BLaER1 treated with 17β-estradiol and CSF1 and Interleukin-3, amounts not matched to agents 10 nM and 100 nM (cell line): ENCODE measurements around the gene RALGPS2.

Source experiments
- H3K27ac ChIP-seq, 11 experiments: shearing (Covaris generic); formaldehyde crosslinking; 2 replicates each; pipeline ENCODE4 v1.8.1; 2022
- H3K27me3 ChIP-seq, 11 experiments: shearing (Covaris generic); formaldehyde crosslinking; 2 replicates each; pipeline ENCODE4 v1.8.1; 2022
- H3K36me3 ChIP-seq, 11 experiments: shearing (Covaris generic); formaldehyde crosslinking; 2 replicates each; pipeline ENCODE4 v1.8.1; 2022
- H3K4me1 ChIP-seq, 10 experiments: shearing (Covaris generic); formaldehyde crosslinking; 2 replicates each; pipeline ENCODE4 v1.8.1; 2022
- H3K4me2 ChIP-seq, 11 experiments: shearing (Covaris generic); formaldehyde crosslinking; 2 replicates each; pipeline ENCODE4 v1.8.1; 2022
- H3K4me3 ChIP-seq, 10 experiments: shearing (Covaris generic); formaldehyde crosslinking; 2 replicates each; pipeline ENCODE4 v1.8.1; 2022
- H3K9ac ChIP-seq, 11 experiments: shearing (Covaris generic); formaldehyde crosslinking; 2 replicates each; pipeline ENCODE4 v1.8.1; 2022
- H3K9me3 ChIP-seq, 11 experiments: shearing (Covaris generic); formaldehyde crosslinking; replicated peaks in 1 of 11; 2 replicates each; pipeline ENCODE4 v1.8.1; 2022
- H4K20me1 ChIP-seq, 11 experiments: shearing (Covaris generic); formaldehyde crosslinking; 2 replicates each; pipeline ENCODE4 v1.8.1; 2022
- Cebpa-rat ChIP-seq, 11 experiments: shearing (Covaris generic); IDR thresholded peaks; 2 replicates each; pipeline ENCODE4 v1.8.1; 2022

RALGPS2 gene, protein sequence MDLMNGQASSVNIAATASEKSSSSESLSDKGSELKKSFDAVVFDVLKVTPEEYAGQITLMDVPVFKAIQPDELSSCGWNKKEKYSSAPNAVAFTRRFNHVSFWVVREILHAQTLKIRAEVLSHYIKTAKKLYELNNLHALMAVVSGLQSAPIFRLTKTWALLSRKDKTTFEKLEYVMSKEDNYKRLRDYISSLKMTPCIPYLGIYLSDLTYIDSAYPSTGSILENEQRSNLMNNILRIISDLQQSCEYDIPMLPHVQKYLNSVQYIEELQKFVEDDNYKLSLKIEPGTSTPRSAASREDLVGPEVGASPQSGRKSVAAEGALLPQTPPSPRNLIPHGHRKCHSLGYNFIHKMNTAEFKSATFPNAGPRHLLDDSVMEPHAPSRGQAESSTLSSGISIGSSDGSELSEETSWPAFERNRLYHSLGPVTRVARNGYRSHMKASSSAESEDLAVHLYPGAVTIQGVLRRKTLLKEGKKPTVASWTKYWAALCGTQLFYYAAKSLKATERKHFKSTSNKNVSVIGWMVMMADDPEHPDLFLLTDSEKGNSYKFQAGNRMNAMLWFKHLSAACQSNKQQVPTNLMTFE

DNA sequence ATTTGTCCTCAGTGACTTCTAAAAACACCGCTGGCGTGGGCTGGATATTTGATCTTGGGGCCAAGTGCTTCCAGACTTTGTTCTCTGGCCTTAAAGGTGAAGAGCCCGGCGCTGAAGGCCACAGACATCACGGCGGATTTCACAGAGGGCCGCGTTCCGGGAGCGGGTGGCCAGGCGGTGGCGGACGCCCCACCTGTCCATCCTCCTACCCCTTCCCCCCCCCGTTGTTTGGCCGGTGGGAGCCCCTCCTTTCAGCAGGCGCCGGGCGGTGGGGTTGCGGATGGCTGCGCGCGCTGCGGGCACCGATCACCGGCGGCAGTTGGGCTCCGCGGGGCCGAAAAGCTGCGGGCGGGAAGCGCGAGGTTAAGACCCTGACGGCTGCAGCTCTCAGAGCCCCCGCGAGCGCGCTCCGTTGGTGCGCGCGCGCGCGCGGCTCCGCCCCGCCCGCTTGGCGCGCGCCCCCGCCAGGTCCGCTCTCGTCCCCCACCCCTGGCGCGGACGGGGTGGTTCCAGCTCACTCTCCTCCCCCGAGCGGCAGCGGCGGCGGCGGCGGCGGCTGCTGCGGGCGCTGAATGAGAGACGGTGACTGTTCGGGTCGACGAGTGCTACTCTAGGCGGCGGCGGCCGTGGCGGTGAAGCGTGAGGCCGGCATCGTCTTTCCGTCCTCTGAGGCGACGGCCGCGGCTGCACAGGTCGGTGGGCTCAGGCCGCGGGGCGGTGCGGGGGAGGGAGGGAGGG lies at the start of gene RALGPS2:
Gene RALGPS2 (plus strand): TSS at position 517 of the 738 bp plus-strand sequence. CDS start 51,521 bp downstream, outside the sequence.
- no peaks in the 10 kb centered on the region for H3K9me3 ChIP-seq
- H3K4me1 ChIP-seq, result peaks cover 5 to 19% (median 13%) of the 10 kb centered on the region in 10 experiments; a peak in 19 of 20 replicates
- H3K4me3 ChIP-seq, result peak within 1 kb of the TSS; percentile 81 to 100 (median 98)
- TF ChIP-seq Cebpa-rat (IDR thresholded peaks at IDR 0.05), result no peak
- no peaks in the 10 kb centered on the region for H3K27me3 ChIP-seq
- H3K4me2 ChIP-seq, result peak within 1 kb of the TSS; percentile 78 to 93 (median 88)
- H4K20me1 ChIP-seq, result no peaks in the 10 kb centered on the region
- H3K36me3 ChIP-seq, result no peaks in the 10 kb centered on the region
- H3K9ac ChIP-seq, result peak within 1 kb of the TSS; percentile 81 to 93 (median 85)
- peak within 1 kb of the TSS; percentile 66 to 83 (median 79) for H3K27ac ChIP-seq

DNA sequence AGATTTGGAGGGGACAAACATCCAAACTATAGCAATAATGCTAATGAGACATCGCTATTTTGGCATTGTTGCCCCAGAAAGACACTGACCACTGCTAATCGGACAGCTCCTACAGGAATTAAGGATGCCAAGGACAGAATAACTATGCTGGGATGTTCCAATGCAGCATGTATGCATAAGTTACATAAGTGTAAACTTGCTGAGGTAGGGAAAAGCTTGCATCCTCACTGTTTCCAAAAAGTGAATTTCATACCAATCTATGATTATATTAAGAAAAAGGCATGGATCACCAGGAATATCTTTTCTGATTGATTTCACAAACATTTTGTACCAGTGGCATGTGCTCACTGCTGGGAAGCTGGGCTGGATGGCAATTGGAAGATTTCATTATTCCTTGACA lies 45.8 kb upstream of the RALGPS2 start:
- TF ChIP-seq Cebpa-rat (IDR thresholded peaks at IDR 0.05), result no peak

DNA sequence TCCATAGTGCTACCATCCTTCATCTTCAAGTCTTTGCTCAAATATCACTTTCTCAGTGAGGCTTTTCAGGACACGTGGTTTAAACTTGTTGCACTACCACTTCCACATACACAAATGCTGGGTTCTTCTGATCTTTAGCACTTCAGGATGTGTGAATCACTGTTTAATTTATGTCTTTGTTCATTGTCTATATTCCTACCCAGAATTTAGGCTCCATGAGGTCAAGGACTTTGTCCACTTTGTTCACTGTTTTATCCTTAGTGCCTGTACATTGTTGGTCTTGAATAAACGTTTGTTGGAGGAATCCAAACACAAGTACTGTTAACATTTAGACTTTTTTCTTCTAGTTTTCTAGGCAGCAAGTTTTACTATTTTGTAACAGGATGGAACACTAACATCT lies 42.6 kb upstream of the RALGPS2 start:
- Histone ChIP-seq H4K20me1 (no peaks in the 10 kb centered on the region), H3K4me3 (no peak overlapping the region), H3K27ac (no peak overlapping the region), H3K4me1 (peaks cover 0 to 9% (median 2%) of the 10 kb centered on the region in 10 experiments; a peak in 4 of 20 replicates), H3K27me3 (no peaks in the 10 kb centered on the region), H3K4me2 (no peak overlapping the region), H3K9me3 (no peaks in the 10 kb centered on the region), H3K9ac (no peak overlapping the region), H3K36me3 (no peaks in the 10 kb centered on the region)
- TF ChIP-seq Cebpa-rat (IDR thresholded peaks at IDR 0.05), result no peak

More for the DNA sequence above, 45.8 kb upstream of the RALGPS2 start:
- H3K27me3 ChIP-seq, result no peaks in the 10 kb centered on the region
- 0 out of 22 replicates have a peak, but pooled peaks cover 0 to 6% (median 0%) of the 10 kb centered on the region in 11 experiments for H3K9me3 ChIP-seq
- H3K4me3 ChIP-seq, result no peak overlapping the region
- peaks cover 0 to 9% (median 2%) of the 10 kb centered on the region in 10 experiments; a peak in 4 of 20 replicates for H3K4me1 ChIP-seq
- H3K36me3 ChIP-seq, result no peaks in the 10 kb centered on the region
- H3K27ac ChIP-seq, result no peak overlapping the region
- no peak overlapping the region for H3K9ac ChIP-seq
- no peak overlapping the region for H3K4me2 ChIP-seq
- no peaks in the 10 kb centered on the region for H4K20me1 ChIP-seq

DNA sequence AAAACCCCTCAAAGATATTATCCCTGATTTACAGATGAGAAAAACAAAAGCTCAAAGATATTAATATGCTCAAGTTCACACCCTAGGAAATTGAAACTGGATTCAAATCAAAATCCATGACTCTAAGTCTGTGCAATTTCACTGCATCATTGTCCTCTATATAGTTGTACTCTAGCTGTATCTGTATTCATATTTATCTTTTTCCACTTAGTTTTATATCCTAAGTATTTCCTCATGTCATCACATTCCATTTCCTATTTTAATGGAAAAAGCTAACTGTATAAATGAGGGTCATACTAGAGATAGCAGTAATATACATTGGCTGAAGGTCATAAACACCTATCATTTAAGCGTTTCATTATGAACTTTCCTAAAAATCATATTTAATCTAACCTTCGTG lies 42.2 kb upstream of the RALGPS2 start:
- Histone ChIP-seq H3K27me3 (no peaks in the 10 kb centered on the region), H4K20me1 (no peaks in the 10 kb centered on the region), H3K36me3 (no peaks in the 10 kb centered on the region), H3K4me2 (no peak overlapping the region), H3K4me3 (no peak overlapping the region), H3K4me1 (peaks cover 0 to 9% (median 2%) of the 10 kb centered on the region in 10 experiments; a peak in 4 of 20 replicates), H3K9me3 (no peaks in the 10 kb centered on the region), H3K27ac (no peak overlapping the region), H3K9ac (no peak overlapping the region)
- no peak for TF ChIP-seq Cebpa-rat (IDR thresholded peaks at IDR 0.05)

DNA sequence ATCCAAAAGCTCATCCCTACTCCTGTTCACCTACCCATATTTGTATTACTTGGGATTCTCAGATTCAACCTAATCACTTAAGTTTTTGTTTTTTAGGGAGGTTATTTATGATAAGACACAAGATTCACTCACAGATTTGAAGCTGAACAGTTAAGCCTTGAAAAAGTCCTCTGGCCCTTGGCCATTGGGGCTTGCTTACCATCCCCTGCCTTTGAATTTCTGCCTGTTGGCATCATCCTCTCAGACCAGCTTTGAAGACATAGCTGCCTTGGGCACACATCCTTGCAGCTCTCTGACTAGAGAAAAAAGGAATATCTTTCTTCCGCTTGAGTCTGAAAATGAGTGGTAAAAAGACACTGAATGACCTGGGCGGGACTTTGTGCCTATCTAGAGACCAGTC lies 41.8 kb upstream of the RALGPS2 start:
- Histone ChIP-seq H3K9ac (no peak overlapping the region), H3K4me3 (no peak overlapping the region), H3K9me3 (no peaks in the 10 kb centered on the region), H4K20me1 (no peaks in the 10 kb centered on the region), H3K4me2 (no peak overlapping the region), H3K4me1 (peaks cover 0 to 9% (median 2%) of the 10 kb centered on the region in 10 experiments; a peak in 4 of 20 replicates), H3K36me3 (no peaks in the 10 kb centered on the region), H3K27ac (no peak overlapping the region), H3K27me3 (no peaks in the 10 kb centered on the region)
- TF ChIP-seq Cebpa-rat (IDR thresholded peaks at IDR 0.05), result no peak

DNA sequence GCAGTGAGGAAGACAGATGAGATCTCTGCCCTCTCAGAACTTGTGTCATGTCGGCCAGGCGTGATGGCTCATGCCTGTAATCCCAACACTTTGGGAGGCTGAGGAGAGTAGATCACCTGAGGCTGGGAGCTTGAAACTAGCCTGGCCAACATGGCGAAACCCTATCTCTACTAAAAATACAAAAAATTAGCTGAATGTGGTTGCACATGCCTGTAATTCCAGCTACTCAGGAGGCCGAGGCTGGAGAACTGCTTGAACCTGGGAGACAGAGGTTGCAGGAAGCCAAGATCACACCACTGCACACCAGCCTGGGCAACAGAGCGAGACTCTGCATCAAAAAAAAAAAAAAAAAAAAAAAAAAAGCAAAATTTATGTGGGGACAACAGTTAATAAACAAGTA lies 40.9 kb upstream of the RALGPS2 start:
- Histone ChIP-seq H3K27ac (no peak overlapping the region), H3K36me3 (no peaks in the 10 kb centered on the region), H3K27me3 (no peaks in the 10 kb centered on the region), H3K9me3 (no peaks in the 10 kb centered on the region), H3K4me3 (no peak overlapping the region), H3K4me2 (no peak overlapping the region), H3K4me1 (peaks cover 0 to 9% (median 2%) of the 10 kb centered on the region in 10 experiments; a peak in 4 of 20 replicates), H4K20me1 (no peaks in the 10 kb centered on the region), H3K9ac (no peak overlapping the region)
- TF ChIP-seq Cebpa-rat (IDR thresholded peaks at IDR 0.05), result no peak

DNA sequence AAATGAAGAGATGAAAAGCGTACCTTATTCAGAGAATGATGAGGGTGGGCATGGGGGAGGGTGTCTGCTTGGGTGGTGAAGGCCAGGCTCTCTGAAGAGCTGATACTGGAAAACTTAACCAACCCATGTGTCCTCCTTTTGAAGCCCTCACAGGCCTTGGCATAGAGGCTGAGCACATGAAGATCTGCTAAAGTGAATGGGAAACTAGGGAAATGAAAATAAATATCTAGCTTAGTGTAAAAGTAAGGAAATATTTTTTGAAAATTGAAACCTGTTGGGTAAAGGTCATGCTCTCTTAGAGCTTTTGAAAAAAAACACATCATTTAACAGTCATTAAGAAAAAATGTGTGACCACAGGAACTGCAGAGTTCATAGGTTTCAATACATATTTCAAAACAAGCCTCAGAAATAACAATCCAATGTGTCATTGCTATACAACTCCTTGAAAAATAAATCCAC lies 40.5 kb upstream of the RALGPS2 start:
- Histone ChIP-seq H3K27ac (no peak overlapping the region), H3K9ac (no peak overlapping the region), H3K36me3 (no peaks in the 10 kb centered on the region), H3K4me2 (no peak overlapping the region), H3K4me3 (no peak overlapping the region), H4K20me1 (no peaks in the 10 kb centered on the region), H3K4me1 (peaks cover 0 to 9% (median 2%) of the 10 kb centered on the region in 10 experiments; a peak in 4 of 20 replicates), H3K27me3 (no peaks in the 10 kb centered on the region), H3K9me3 (no peaks in the 10 kb centered on the region)
- no peak for TF ChIP-seq Cebpa-rat (IDR thresholded peaks at IDR 0.05)

DNA sequence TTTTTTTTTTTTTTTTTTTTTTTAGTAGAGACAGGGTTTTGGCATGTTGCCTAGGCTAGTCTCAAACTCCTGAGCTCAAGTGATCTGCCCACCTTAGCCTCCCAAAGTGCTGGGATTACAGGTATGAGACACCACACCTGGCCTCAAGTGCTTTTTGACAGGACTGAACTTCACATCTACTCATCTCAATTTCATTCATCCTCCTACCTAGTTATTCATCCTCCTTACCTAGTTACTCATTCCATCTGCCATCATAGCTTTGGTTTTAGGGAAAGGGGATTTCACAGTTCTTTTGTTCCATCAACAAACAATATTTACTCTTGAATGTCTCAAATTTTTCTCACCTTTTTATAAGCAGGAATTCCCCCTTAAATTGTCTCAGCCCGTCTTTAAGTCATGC lies 38.6 kb upstream of the RALGPS2 start:
- no peaks in the 10 kb centered on the region for H3K4me1 ChIP-seq

DNA sequence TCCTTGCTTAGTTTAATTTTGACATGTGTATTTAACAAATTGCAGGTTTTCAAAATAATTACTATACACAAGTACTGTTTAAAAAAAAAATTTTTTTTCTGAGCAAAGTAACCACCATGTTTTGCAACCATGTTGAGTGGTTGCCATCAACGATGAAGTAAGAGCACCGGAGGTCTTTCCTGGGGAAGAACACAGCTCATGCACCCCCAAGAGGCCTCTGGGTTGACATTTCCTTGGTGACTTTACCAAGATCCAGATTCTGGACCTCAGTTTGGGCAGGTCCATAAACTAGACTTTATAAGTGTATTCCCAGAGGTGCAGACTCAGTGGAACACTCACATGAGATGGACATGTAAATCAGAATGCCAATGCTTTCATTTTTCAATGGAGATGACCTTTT lies 36.8 kb upstream of the RALGPS2 start:
- Histone ChIP-seq H4K20me1 (no peaks in the 10 kb centered on the region), H3K27ac (no peak overlapping the region), H3K36me3 (no peaks in the 10 kb centered on the region), H3K9me3 (no peaks in the 10 kb centered on the region), H3K27me3 (no peaks in the 10 kb centered on the region), H3K9ac (no peak overlapping the region), H3K4me1 (0 out of 20 replicates have a peak, but pooled peaks cover 0 to 7% (median 0%) of the 10 kb centered on the region in 10 experiments), H3K4me3 (no peak overlapping the region), H3K4me2 (no peak overlapping the region)
- no peak for TF ChIP-seq Cebpa-rat (IDR thresholded peaks at IDR 0.05)

More for the DNA sequence above, 38.6 kb upstream of the RALGPS2 start:
- H3K4me2 ChIP-seq, result no peak overlapping the region
- H3K27ac ChIP-seq, result no peak overlapping the region
- no peak for TF ChIP-seq Cebpa-rat (IDR thresholded peaks at IDR 0.05)
- no peaks in the 10 kb centered on the region for H3K27me3 ChIP-seq
- H3K36me3 ChIP-seq, result no peaks in the 10 kb centered on the region
- H3K9ac ChIP-seq, result no peak overlapping the region
- H4K20me1 ChIP-seq, result no peaks in the 10 kb centered on the region
- H3K9me3 ChIP-seq, result no peaks in the 10 kb centered on the region
- H3K4me3 ChIP-seq, result no peak overlapping the region
